ENCODE measurements around the gene SEMA6A. TPM values are rescaled to one million over a fixed set of nuclear protein-coding genes. Genes with fewer than 3 reads are reported as not detected.

SEMA6A gene
- total and polyA plus RNA-seq, 10 of the 15 experiments (the other 5 are each of a cell fraction or from before 2014, with no cell fraction given), result 0.16 to 10.2 (median 1.1) TPM

DNA sequence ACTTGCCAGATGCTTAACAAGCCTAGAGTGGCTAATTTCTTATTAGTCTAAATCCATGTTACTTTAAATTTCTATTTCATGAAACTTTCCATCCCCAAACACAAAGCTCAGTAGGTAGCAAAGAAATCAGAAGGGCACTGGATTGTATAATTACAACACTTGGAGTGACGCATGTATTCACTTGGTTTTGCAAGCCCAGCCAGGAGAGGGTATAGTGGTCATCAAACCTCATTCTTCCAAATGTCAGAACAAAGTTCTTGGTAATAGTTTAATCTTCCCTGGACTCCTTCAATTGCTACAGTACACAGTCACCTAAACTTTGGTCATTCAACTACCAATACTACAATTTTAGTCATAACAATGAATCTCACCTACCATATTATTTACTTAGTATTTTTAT, 112.1 kb downstream of the SEMA6A start:
- no peak overlapping the region for H3K4me2 ChIP-seq (ENCODE audit: control insufficient read depth, insufficient read depth)
- H3K9me3 ChIP-seq (replicated peaks; ENCODE audit: control insufficient read depth, insufficient read depth, low read length), result no peaks in the 10 kb centered on the region
- no peak for ATAC-seq
- ChIA-PET RAD21 (ENCODE audit: unreplicated experiment) (no interaction called here), CTCF (no interaction called here), SMC1A (ENCODE audit: uncharacterized antibody, unreplicated experiment) (interaction anchor here (0.7 to 2.5 kb wide), 4 partner anchors 12 to 384 kb away, joined by 3 to 9 read pairs (median 6); no protein-coding TSS in a partner anchor), POLR2A (no interaction called here)
- FAIRE-seq, result no peak
- H3K4me3 ChIP-seq, result no peak overlapping the region
- DNase-seq (ENCODE audit: low read depth, low spot score), result no peak
- TF ChIP-seq, protein P1, sequence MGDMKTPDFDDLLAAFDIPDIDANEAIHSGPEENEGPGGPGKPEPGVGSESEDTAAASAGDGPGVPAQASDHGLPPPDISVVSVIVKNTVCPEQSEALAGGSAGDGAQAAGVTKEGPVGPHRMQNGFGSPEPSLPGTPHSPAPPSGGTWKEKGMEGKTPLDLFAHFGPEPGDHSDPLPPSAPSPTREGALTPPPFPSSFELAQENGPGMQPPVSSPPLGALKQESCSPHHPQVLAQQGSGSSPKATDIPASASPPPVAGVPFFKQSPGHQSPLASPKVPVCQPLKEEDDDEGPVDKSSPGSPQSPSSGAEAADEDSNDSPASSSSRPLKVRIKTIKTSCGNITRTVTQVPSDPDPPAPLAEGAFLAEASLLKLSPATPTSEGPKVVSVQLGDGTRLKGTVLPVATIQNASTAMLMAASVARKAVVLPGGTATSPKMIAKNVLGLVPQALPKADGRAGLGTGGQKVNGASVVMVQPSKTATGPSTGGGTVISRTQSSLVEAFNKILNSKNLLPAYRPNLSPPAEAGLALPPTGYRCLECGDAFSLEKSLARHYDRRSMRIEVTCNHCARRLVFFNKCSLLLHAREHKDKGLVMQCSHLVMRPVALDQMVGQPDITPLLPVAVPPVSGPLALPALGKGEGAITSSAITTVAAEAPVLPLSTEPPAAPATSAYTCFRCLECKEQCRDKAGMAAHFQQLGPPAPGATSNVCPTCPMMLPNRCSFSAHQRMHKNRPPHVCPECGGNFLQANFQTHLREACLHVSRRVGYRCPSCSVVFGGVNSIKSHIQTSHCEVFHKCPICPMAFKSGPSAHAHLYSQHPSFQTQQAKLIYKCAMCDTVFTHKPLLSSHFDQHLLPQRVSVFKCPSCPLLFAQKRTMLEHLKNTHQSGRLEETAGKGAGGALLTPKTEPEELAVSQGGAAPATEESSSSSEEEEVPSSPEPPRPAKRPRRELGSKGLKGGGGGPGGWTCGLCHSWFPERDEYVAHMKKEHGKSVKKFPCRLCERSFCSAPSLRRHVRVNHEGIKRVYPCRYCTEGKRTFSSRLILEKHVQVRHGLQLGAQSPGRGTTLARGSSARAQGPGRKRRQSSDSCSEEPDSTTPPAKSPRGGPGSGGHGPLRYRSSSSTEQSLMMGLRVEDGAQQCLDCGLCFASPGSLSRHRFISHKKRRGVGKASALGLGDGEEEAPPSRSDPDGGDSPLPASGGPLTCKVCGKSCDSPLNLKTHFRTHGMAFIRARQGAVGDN (IDR thresholded peaks at IDR 0.05), result no peak
- TF ChIP-seq TCF7 (IDR thresholded peaks at IDR 0.05; ENCODE audit: borderline replicate concordance) (no peak), ASH2L (IDR thresholded peaks at IDR 0.05; ENCODE audit: borderline replicate concordance, low read depth) (no peak), KLF5 (IDR thresholded peaks at IDR 0.05; ENCODE audit: partially characterized antibody) (no peak), SUPT20H (IDR thresholded peaks at IDR 0.05; ENCODE audit: borderline replicate concordance, control insufficient read depth, low read depth, low read length) (no peak)
- TF ChIP-seq, protein P2, sequence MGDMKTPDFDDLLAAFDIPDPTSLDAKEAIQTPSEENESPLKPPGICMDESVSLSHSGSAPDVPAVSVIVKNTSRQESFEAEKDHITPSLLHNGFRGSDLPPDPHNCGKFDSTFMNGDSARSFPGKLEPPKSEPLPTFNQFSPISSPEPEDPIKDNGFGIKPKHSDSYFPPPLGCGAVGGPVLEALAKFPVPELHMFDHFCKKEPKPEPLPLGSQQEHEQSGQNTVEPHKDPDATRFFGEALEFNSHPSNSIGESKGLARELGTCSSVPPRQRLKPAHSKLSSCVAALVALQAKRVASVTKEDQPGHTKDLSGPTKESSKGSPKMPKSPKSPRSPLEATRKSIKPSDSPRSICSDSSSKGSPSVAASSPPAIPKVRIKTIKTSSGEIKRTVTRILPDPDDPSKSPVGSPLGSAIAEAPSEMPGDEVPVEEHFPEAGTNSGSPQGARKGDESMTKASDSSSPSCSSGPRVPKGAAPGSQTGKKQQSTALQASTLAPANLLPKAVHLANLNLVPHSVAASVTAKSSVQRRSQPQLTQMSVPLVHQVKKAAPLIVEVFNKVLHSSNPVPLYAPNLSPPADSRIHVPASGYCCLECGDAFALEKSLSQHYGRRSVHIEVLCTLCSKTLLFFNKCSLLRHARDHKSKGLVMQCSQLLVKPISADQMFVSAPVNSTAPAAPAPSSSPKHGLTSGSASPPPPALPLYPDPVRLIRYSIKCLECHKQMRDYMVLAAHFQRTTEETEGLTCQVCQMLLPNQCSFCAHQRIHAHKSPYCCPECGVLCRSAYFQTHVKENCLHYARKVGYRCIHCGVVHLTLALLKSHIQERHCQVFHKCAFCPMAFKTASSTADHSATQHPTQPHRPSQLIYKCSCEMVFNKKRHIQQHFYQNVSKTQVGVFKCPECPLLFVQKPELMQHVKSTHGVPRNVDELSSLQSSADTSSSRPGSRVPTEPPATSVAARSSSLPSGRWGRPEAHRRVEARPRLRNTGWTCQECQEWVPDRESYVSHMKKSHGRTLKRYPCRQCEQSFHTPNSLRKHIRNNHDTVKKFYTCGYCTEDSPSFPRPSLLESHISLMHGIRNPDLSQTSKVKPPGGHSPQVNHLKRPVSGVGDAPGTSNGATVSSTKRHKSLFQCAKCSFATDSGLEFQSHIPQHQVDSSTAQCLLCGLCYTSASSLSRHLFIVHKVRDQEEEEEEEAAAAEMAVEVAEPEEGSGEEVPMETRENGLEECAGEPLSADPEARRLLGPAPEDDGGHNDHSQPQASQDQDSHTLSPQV (IDR thresholded peaks at IDR 0.05), result no peak
- H4K20me1 ChIP-seq (ENCODE audit: control insufficient read depth, insufficient read depth), result no peaks in the 10 kb centered on the region
- H2AFZ ChIP-seq (ENCODE audit: control insufficient read depth, low read depth, low read length), result no peak overlapping the region
- no peaks in the 10 kb centered on the region for H3K27me3 ChIP-seq (replicated peaks in 1 of 2; ENCODE audit: control insufficient read depth in 2 of 2, insufficient read depth in 2 of 2, low read length in 1 of 2)
- intact Hi-C loops (cut with micrococcal nuclease; ENCODE audit: unreplicated experiment) (no loop called here), in situ Hi-C loops (cut with MboI) (no loop called here)
- no TSS peak for BruUV-seq (replicated peaks)
- H3K36me3 ChIP-seq (ENCODE audit: control insufficient read depth in 2 of 2, insufficient read depth in 2 of 2, low read length in 1 of 2), result no peaks in the 10 kb centered on the region
- H3K79me2 ChIP-seq (ENCODE audit: control insufficient read depth, insufficient read depth, low read length), result no peaks in the 10 kb centered on the region
- H3K9ac ChIP-seq (ENCODE audit: control insufficient read depth, insufficient read depth, low read length), result no peak overlapping the region
- H3K4me1 ChIP-seq (ENCODE audit: control insufficient read depth, insufficient read depth, low read length), result no peaks in the 10 kb centered on the region
- WGBS (ENCODE audit: insufficient coverage, insufficient replicate concordance, low lambda C conversion rate, missing lambda C conversion rate), result 100% methylated on average over 1 of the region's 1 CpG
- H3K27ac ChIP-seq (ENCODE audit: control insufficient read depth, insufficient read depth), result no peak overlapping the region
